ENCODE data around the gene RCOR3.
"Not testable (repeated sequence)": the region's sequence is repeated elsewhere in the genome, so short reads cannot be mapped to it uniquely, and the experiment has no call there.

GRCh38 chr1:211249611-211250010 lies 9.6 kb upstream of the RCOR3 start:
- TF ChIP-seq YY1 (IDR thresholded peaks at IDR 0.05; ENCODE audit: insufficient read depth, insufficient read length); SUZ12 (IDR thresholded peaks at IDR 0.05; ENCODE audit: extremely low read depth, insufficient read depth, insufficient read length): not testable (repeated sequence)
